GM19468 (cell line): Measurements from ENCODE around the gene RBSN.
"Not testable (repeated sequence)": the region's sequence is repeated elsewhere in the genome, so short reads cannot be mapped to it uniquely, and the experiment has no call there.

Experiments
- ATAC-seq: cut with Tn5 transposase; IDR thresholded peaks from one replicate; pipeline ENCODE4 v1.9.1; 2021; ENCODE audit warnings: mild to moderate bottlenecking, moderate library complexity, moderate number of reproducible peaks; ENCODE audit not compliant: unreplicated experiment; ENCODE audit errors: extremely low read depth

The RBSN gene

GRCh38 chr3:15098503-15099363 is at the start of gene RBSN:
Gene RBSN (minus strand): TSS chr3:15099148. CDS start chr3:15096120, 3,028 bp downstream.
- ATAC-seq: peak; percentile 69

- no peak for ATAC-seq
These were observed 49.7 kb upstream of the RBSN start for GRCh38 chr3:15148614-15149013.

GRCh38 chr3:15136885-15137284 is 37.9 kb upstream of the RBSN start:
- not testable (repeated sequence) for ATAC-seq

GRCh38 chr3:15134968-15135367 is 36.0 kb upstream of the RBSN start:
- ATAC-seq: not testable (repeated sequence)

- ATAC-seq: not testable (repeated sequence)
These were observed 29.5 kb upstream of the RBSN start for GRCh38 chr3:15128403-15128802.

GRCh38 chr3:15126975-15127374 is 28.0 kb upstream of the RBSN start:
- ATAC-seq: not testable (repeated sequence)

GRCh38 chr3:15122398-15122797 is 23.4 kb upstream of the RBSN start:
- no peak for ATAC-seq

GRCh38 chr3:15121936-15122335 is 23.0 kb upstream of the RBSN start:
- no peak for ATAC-seq

GRCh38 chr3:15120986-15121385 is 22.0 kb upstream of the RBSN start:
- ATAC-seq: no peak

GRCh38 chr3:15117011-15117410 is 18.1 kb upstream of the RBSN start:
- ATAC-seq: no peak

GRCh38 chr3:15116032-15116669 is 17.2 kb upstream of the RBSN start:
- ATAC-seq: no peak

- no peak for ATAC-seq
These were observed 15.8 kb upstream of the RBSN start for GRCh38 chr3:15114466-15115358.

- ATAC-seq: no peak
These were observed 14.9 kb upstream of the RBSN start for GRCh38 chr3:15113884-15114283.

GRCh38 chr3:15113471-15113870 is 14.5 kb upstream of the RBSN start:
- no peak for ATAC-seq

GRCh38 chr3:15112011-15112410 is 13.1 kb upstream of the RBSN start:
- ATAC-seq: no peak

- ATAC-seq: no peak
These were observed 11.3 kb upstream of the RBSN start for GRCh38 chr3:15110206-15110605.

- ATAC-seq: no peak
These were observed 9.9 kb upstream of the RBSN start for GRCh38 chr3:15108869-15109268.

GRCh38 chr3:15108082-15108545 is 9.2 kb upstream of the RBSN start:
- ATAC-seq: peak; percentile 57

- no peak for ATAC-seq
These were observed 8.4 kb upstream of the RBSN start for GRCh38 chr3:15107075-15107947.
